SHP77 (cell line): ENCODE measurements around the gene CACNA1E.
A peak's percentile ranks its signal among the peaks of the same experiment; 100 is the strongest.

ENCODE experiments used
- DNase-seq, 2 experiments: peaks; one replicate each; lab custom pipeline; 2025; lab: John Stamatoyannopoulos, UW

The CACNA1E gene

GRCh38 chr1:181632960-181633359 is 149.6 kb downstream of the CACNA1E start:
- DNase-seq = no peak

GRCh38 chr1:181635110-181635509 is 151.8 kb downstream of the CACNA1E start:
- DNase-seq = no peak

- no peak for DNase-seq
Measured at GRCh38 chr1:181637998-181638397, 154.7 kb downstream of the CACNA1E start.

DNA sequence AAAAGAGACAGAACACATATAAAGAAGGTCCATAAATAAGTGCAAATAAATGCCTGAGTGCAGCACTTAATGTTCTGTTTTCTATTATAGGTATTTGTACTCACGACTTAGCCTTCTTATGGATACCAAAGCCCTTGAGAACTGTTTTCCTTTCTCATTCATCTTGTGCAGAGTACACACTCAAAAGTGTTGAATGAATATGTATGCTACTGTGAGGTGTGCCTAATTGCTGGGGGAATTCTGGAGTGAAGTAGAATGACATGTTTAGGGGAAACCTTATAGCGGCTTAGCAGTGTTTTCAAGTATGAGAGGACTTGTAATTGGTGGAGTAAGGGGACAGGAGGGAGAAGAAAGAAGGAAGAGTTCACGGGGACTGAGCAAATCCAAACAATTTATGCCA is 157.6 kb downstream of the CACNA1E start:
- no peak for DNase-seq

- DNase-seq = no peak
Measured at GRCh38 chr1:181643631-181644030, 160.3 kb downstream of the CACNA1E start.

DNA sequence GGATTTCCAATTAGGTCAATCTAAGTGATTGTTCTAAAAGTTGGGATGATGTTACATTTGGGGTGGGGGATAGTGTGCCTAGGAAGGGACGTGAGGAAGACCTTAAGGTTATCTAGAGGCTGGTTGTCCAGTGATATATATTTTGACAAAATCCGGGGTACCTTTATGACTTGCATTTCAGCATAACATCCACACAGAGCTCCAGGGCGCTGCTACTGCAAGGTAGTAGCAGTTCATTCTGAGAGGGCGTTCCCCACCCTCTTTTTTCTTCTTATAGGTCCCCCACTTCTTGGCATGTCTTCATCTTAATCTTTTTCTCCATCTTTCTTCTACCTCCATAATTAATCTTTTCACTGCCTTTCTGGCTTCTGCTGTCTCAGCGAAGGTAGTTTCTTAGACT is 161.9 kb downstream of the CACNA1E start:
- no peak for DNase-seq

- no peak for DNase-seq
Measured at GRCh38 chr1:181646710-181647109, 163.4 kb downstream of the CACNA1E start.

DNA sequence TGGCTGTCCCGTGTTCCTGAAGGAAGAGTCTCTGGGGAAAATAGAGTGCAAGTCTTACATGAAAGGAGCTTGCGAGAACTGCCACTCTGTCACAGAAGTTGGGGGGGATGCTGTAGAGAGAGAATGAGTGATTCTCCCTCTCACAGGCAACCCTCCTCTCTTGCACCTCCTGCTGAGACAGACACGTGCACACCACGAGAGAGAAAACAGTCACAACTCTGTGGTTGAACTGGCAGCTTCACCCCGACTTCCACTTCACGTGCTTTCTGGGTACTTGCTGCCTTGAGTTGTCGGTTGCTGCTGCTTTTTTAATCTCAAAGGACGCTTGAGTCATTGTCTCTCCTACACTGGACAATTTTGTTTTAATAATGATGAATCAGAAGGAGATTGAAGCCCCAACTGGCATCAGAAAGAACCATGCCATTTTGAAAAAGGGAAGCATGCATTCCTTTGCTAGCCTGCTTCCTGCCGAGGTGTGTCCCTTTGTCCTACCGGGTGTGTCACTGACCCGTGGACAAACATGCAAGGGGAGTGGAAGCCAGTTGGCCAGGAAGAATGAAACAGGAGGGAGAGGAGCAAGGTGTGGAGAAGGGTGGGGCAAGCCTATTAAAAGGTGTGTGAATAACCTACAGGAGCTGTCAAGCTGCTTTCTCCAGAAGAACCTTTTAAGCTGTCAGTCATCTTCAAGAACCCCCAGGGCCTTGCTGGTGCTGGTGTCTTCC is 164.2 kb downstream of the CACNA1E start:
- no peak for DNase-seq

GRCh38 chr1:181651276-181651675 is 168.0 kb downstream of the CACNA1E start:
- no peak for DNase-seq

DNA sequence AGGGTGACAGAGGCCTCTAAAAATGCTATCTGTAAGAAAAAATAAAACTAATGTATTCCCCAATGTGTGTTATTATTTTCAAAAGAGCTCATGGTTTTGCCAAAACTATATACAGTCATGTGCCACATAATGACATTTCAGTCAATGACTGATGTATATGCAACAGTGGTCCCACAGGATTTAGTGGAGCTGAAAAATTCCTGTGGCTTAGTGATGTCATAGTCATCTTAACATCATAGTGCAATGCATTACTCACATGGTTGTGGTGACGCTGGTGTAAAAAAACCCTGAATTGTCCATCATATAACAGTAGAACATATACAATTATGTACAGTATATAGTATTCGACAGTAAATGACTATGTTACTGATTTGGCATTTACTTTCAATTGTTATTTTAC is 172.4 kb downstream of the CACNA1E start:
- no peak for DNase-seq

DNA sequence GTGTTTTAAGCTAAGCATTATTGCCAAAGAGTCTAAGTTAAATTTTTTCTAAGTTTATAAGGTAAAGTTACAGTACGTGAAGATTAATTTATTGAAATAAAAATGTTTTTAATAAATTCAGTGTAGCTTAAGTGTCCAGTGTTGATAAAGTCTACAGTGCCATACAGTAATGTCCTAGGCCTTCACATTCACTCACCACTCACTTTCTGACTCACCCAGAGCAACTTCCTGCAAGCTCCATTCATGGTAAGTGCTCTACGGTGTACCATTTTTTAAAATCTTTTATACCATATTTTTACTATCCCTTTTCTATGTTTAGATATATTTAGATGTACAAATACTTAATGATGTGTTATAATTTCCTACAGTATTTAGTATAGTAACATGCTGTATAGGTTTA is 173.2 kb downstream of the CACNA1E start:
- no peak for DNase-seq

GRCh38 chr1:181658581-181658980 is 175.3 kb downstream of the CACNA1E start:
- DNase-seq = no peak

DNA sequence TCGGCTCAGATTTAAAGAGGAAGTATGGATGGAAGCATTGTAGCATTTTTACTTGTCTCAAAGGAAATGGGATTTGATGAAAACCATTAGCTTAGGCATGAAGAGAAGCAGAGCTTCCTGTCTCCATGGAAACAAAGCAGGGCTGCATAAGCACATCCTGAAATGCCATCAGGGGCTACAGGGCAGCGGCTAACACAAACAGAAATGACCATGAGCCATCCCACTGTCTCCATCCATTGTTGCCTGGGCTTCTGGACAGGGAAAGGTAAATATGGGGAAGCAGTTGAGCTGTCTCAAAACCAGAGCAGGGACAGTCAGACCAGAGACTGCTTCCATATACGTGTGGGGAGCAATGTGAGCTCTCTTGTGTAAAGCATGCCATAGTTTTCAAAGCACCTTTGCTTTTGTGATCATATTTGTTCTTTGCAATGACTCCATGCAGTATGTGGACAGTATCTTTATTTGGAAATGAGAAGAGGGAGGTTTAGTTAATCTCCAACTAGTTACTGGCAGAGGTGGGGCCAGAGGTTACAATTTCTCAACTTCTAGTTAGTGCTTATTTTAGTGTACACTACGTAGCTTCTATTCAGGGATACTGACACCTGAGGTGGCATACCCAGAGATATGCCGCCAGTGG is 176.1 kb downstream of the CACNA1E start:
- DNase-seq = no peak

DNA sequence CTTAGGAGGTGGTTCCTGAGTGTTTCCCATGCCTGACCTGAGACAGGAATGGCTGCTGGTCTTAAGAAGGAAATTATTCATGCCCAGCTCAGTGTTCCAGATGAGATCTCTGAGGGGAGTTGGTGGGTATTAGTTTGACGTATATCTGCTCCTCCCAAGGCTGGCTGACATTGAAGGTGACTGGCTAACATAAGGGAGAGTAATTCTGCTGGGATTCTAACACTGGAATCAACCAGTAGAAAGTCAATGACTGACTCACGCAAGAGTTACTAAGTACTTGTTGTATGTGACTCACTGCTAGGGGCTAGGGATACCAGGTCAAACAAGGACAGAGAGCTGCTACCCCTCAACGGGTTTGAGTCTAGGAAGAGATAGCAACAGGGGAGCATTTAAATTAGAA is 177.3 kb downstream of the CACNA1E start:
- DNase-seq = no peak

- no peak for DNase-seq
Measured at GRCh38 chr1:181661569-181661968, 178.3 kb downstream of the CACNA1E start.

DNA sequence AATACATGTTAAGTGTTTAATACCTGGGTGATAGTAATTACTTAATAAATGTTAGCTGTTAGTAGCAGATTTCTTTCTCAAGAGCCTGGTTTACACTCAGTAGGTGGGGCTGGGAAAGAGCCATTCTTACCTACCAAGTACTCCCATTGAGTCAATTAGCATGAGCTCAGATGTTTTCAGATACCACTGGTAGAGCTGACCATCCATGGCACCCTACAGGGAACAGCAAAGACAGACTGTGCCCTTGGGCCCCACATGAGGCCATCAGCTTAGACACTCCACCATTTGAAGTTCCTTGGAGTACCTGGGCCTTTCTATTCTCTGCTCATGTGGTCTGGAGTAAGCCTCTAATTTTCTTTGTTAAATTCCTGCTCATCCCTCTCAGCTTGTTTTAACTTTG is 179.3 kb downstream of the CACNA1E start:
- DNase-seq = no peak

GRCh38 chr1:181664543-181664942 is 181.2 kb downstream of the CACNA1E start:
- DNase-seq = no peak

DNA sequence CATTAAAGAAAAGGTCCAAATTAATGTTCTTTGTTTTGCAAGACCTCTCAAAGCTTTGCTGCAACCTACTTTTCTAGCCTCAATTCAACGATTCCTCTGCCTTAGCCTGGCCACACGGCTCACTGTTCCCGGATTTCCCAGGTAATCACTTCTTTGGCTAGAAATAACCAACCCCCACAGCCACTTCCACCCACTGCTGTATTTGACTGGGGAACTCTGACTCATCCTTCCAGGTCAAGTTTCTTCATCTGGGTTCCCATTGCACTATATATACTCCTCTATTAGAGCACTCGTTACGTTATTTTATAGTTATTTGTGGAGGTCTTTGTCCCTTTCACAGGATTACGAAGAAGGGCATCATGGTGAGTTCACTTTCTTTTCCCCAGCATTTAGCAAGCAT is 185.9 kb downstream of the CACNA1E start:
- no peak for DNase-seq

GRCh38 chr1:181674617-181675016 is 191.3 kb downstream of the CACNA1E start:
- DNase-seq = no peak

- no peak for DNase-seq
Measured at GRCh38 chr1:181675091-181675917, 192.0 kb downstream of the CACNA1E start.

DNA sequence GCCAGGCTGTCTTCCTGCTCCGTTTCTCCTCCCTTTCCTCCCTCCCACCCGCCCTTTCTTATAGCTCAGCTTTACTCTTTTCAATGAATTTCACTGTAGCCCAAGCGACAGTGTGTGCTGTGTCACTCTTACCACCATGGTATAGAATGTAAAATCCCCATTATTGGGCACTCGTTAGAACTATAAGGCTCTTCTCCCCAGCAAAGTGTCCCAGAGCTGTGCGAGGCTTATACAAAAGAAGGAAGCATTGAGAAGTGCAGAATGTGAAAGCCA is 192.5 kb downstream of the CACNA1E start:
- no peak for DNase-seq

GRCh38 chr1:181676269-181676668 is 193.0 kb downstream of the CACNA1E start:
- DNase-seq = peak; percentile 2 to 38

DNA sequence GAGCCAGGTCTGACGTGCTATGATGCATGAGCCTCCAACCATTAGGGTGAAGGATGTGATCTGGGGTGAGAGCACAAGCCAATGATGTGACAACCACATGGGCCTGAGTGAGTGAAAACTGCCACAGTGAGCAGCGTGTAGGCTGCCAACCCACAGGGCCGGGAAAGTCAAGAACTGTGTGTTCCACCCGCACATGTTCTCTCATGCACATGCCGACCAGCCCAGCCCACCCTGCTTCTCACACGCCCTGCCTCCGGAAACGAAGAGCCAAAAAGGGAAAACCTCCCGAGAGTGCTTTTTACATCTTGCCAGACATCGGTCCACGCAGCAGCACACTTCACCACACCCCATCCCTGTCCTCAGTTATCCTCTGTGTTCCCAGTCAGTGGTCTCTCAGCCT is 197.0 kb downstream of the CACNA1E start:
- DNase-seq = no peak
